Fibroblast of skin of scalp (primary cell): ENCODE measurements around the gene POTEJ. TPM values are rescaled to one million over a fixed set of nuclear protein-coding genes. Genes with fewer than 3 reads are reported as not detected.
"Not testable (repeated sequence)": the region's sequence is repeated elsewhere in the genome, so short reads cannot be mapped to it uniquely, and the experiment has no call there.

Experiments
- DNase-seq: peaks from one replicate; pipeline ENCODE4 v3.0.0-alpha.2; 2013
- polyA plus RNA-seq, 2 experiments: library from polyadenylated mRNA; unstranded; fragments of 120-200 nt; gene quantifications; one replicate each; pipeline ENCODE4 v1.2.1, GENCODE V29; 2013; ENCODE audit not compliant: insufficient read length in 2 of 2

POTEJ gene
- not detected for polyA plus RNA-seq (2013, experiment 1 of 2; ENCODE audit: insufficient read length)
- not detected for polyA plus RNA-seq (2013, experiment 2 of 2; ENCODE audit: insufficient read length)

GRCh38 chr2:130611140-130611539 lies at the start of gene POTEJ:
POTEJ (plus strand) TSS chr2:130611440; CDS start chr2:130611533, 93 bp downstream.
- DNase-seq: not testable (repeated sequence)

GRCh38 chr2:130566165-130566564 lies 45.1 kb upstream of the POTEJ start:
- not testable (repeated sequence) for DNase-seq

GRCh38 chr2:130571929-130572328 lies 39.3 kb upstream of the POTEJ start:
- not testable (repeated sequence) for DNase-seq

- DNase-seq: not testable (repeated sequence)
Observed at GRCh38 chr2:130574230-130574629, 37.0 kb upstream of the POTEJ start.

GRCh38 chr2:130576209-130576784 lies 34.9 kb upstream of the POTEJ start:
- not testable (repeated sequence) for DNase-seq

GRCh38 chr2:130577559-130577958 lies 33.7 kb upstream of the POTEJ start:
- not testable (repeated sequence) for DNase-seq

GRCh38 chr2:130579121-130579520 lies 32.1 kb upstream of the POTEJ start:
- not testable (repeated sequence) for DNase-seq

GRCh38 chr2:130581491-130581890 lies 29.7 kb upstream of the POTEJ start:
- not testable (repeated sequence) for DNase-seq

GRCh38 chr2:130582970-130583369 lies 28.3 kb upstream of the POTEJ start:
- DNase-seq: not testable (repeated sequence)

- DNase-seq: not testable (repeated sequence)
Observed at GRCh38 chr2:130583582-130583981, 27.7 kb upstream of the POTEJ start.

GRCh38 chr2:130584726-130585125 lies 26.5 kb upstream of the POTEJ start:
- DNase-seq: not testable (repeated sequence)

- DNase-seq: not testable (repeated sequence)
Observed at GRCh38 chr2:130588688-130589458, 22.4 kb upstream of the POTEJ start.

GRCh38 chr2:130590170-130590841 lies 20.9 kb upstream of the POTEJ start:
- not testable (repeated sequence) for DNase-seq

- DNase-seq: not testable (repeated sequence)
Observed at GRCh38 chr2:130590842-130591359, 20.3 kb upstream of the POTEJ start.

- DNase-seq: not testable (repeated sequence)
Observed at GRCh38 chr2:130592791-130593414, 18.3 kb upstream of the POTEJ start.

- DNase-seq: not testable (repeated sequence)
Observed at GRCh38 chr2:130594011-130594410, 17.2 kb upstream of the POTEJ start.

GRCh38 chr2:130596757-130597156 lies 14.5 kb upstream of the POTEJ start:
- DNase-seq: not testable (repeated sequence)

GRCh38 chr2:130597994-130598393 lies 13.2 kb upstream of the POTEJ start:
- not testable (repeated sequence) for DNase-seq

- DNase-seq: not testable (repeated sequence)
Observed at GRCh38 chr2:130598463-130598862, 12.8 kb upstream of the POTEJ start.

GRCh38 chr2:130599393-130599792 lies 11.8 kb upstream of the POTEJ start, which contains the start of gene CFC1:
CFC1 (minus strand) TSS chr2:130599575; CDS start chr2:130599287, 288 bp downstream.
- not testable (repeated sequence) for DNase-seq

GRCh38 chr2:130599926-130600325 lies 11.3 kb upstream of the POTEJ start:
- not testable (repeated sequence) for DNase-seq

- not testable (repeated sequence) for DNase-seq
Observed at GRCh38 chr2:130601648-130602302, 9.5 kb upstream of the POTEJ start.
